PFSK-1 (cell line): ENCODE data around the gene RFX4.

ENCODE experiments used
- FOXP2 ChIP-seq: optimal IDR thresholded peaks from 2 replicates; pipeline ENCODE3; 2011; ENCODE audit warnings: borderline replicate concordance, control low read depth, inconsistent platforms; ENCODE audit not compliant: insufficient read depth; ENCODE audit errors: extremely low read length, extremely low read depth
- POLR2AphosphoS5 ChIP-seq: IDR thresholded peaks from 2 replicates; pipeline ENCODE4 v1.6.1; 2012; ENCODE audit warnings: low read depth, mild to moderate bottlenecking, control low read depth, low read length, moderate library complexity
- SIN3A ChIP-seq: IDR thresholded peaks from 2 replicates; pipeline ENCODE4 v1.6.1; 2012; ENCODE audit warnings: mild to moderate bottlenecking, low read length, moderate library complexity, borderline replicate concordance; ENCODE audit not compliant: insufficient read depth
- TAF1 ChIP-seq: IDR thresholded peaks from 2 replicates; pipeline ENCODE4 v1.6.1; 2012; ENCODE audit warnings: low read length, control low read depth, borderline replicate concordance; ENCODE audit not compliant: insufficient read depth
- TF ChIP-seq, protein P1 (sequence below), 2 experiments: IDR thresholded peaks; 2 replicates each; pipeline versions ENCODE4 v1.6.1 to v1.8.0; 2011 to 2012; ENCODE audit warnings: low read depth in 2 of 2, low read length in 2 of 2, control low read depth in 1 of 2, inconsistent platforms in 1 of 2, mild to moderate bottlenecking in 1 of 2, moderate library complexity in 1 of 2; ENCODE audit not compliant: insufficient read depth in 1 of 2

The RFX4 gene

DNA sequence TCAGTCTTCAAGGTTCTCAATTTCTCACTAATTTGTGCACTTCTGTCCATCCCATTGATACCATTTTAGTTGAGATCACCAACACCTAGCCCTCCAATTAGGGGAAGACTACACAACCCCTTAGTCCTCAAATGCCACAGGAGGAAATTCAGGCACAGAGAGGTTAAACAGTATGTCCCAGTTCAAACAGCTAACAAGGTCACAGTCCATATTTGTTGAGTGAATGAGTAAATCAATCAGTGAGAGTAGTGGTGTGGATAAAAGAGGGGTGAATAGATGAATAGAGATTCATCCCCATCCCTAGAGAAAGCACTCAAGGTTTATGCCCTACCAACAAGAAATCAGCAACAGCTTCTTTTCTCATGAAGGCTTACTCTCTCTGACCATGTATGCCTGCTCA, 97.5 kb downstream of the RFX4 start:
- no peak for TF ChIP-seq TAF1
- TF ChIP-seq, protein P1, sequence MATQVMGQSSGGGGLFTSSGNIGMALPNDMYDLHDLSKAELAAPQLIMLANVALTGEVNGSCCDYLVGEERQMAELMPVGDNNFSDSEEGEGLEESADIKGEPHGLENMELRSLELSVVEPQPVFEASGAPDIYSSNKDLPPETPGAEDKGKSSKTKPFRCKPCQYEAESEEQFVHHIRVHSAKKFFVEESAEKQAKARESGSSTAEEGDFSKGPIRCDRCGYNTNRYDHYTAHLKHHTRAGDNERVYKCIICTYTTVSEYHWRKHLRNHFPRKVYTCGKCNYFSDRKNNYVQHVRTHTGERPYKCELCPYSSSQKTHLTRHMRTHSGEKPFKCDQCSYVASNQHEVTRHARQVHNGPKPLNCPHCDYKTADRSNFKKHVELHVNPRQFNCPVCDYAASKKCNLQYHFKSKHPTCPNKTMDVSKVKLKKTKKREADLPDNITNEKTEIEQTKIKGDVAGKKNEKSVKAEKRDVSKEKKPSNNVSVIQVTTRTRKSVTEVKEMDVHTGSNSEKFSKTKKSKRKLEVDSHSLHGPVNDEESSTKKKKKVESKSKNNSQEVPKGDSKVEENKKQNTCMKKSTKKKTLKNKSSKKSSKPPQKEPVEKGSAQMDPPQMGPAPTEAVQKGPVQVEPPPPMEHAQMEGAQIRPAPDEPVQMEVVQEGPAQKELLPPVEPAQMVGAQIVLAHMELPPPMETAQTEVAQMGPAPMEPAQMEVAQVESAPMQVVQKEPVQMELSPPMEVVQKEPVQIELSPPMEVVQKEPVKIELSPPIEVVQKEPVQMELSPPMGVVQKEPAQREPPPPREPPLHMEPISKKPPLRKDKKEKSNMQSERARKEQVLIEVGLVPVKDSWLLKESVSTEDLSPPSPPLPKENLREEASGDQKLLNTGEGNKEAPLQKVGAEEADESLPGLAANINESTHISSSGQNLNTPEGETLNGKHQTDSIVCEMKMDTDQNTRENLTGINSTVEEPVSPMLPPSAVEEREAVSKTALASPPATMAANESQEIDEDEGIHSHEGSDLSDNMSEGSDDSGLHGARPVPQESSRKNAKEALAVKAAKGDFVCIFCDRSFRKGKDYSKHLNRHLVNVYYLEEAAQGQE (IDR thresholded peaks at IDR 0.05; ENCODE audit: insufficient read depth in 1 of 2, low read depth in 2 of 2, low read length in 2 of 2): no peak
- TF ChIP-seq SIN3A: no peak
- TF ChIP-seq POLR2AphosphoS5: no peak

- no peak for TF ChIP-seq SIN3A
- TF ChIP-seq, protein P1 (IDR thresholded peaks at IDR 0.05; ENCODE audit: insufficient read depth in 1 of 2, low read depth in 2 of 2, low read length in 2 of 2): no peak
- no peak for TF ChIP-seq FOXP2
- no peak for TF ChIP-seq POLR2AphosphoS5
- TF ChIP-seq TAF1: no peak
Measured at GRCh38 chr12:106681210-106681609, 98.4 kb downstream of the RFX4 start.

DNA sequence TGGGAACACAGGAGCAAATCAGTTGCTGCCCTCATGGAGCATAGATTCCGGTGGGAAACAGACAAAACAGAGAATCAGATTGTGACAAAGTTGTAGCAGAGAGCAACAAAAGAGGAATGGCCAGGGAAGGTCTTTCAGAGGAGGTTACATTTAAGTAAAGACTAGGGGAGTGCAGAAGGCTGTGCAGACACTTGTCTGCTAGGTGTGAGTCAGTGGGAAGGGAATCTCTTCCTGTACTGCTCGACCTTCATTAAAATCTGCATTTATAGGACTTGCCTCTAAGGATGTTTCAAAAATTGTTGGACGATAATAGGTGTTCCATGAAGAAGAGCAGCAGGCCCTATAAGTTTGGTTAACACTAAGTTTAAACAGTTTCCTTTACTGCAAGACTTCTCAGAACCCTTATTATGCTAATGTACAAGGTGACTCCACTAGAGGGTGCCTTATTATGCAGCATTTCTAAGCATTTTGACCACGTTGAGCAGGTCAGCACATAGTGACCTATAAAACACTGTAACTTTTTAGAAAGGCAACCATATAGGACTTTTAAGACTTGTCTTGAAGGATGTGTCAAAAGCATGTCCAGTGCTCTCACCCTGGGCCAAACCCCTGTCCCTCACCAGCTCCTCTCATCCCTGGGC, 99.9 kb downstream of the RFX4 start:
- no peak for TF ChIP-seq TAF1
- TF ChIP-seq SIN3A: no peak
- TF ChIP-seq, protein P1 (IDR thresholded peaks at IDR 0.05; ENCODE audit: insufficient read depth in 1 of 2, low read depth in 2 of 2, low read length in 2 of 2): no peak
- TF ChIP-seq FOXP2: no peak
- TF ChIP-seq POLR2AphosphoS5: no peak

DNA sequence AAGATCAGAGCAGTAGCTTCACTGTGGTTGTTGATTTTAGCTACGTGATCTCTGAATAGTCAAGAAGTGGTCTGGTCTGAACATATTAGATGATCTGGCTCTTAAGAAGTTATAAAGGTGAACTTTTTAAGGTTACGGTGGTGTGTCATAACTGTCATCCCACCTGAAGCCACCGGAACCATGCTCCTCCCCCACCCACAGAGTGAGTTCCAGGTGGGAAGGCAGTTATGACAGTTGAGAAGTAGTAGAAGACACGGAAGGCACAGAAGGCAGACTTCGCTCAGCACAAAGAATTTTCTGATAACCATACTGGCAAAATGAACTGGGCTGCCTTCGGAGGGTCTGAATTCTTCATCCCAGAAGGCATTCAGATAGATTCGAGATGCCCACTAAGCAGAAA, 101.7 kb downstream of the RFX4 start:
- no peak for TF ChIP-seq SIN3A
- TF ChIP-seq TAF1: no peak
- no peak for TF ChIP-seq POLR2AphosphoS5
- TF ChIP-seq FOXP2: no peak
- TF ChIP-seq, protein P1 (IDR thresholded peaks at IDR 0.05; ENCODE audit: insufficient read depth in 1 of 2, low read depth in 2 of 2, low read length in 2 of 2): no peak

- no peak for TF ChIP-seq TAF1
- TF ChIP-seq POLR2AphosphoS5: no peak
- TF ChIP-seq, protein P1 (IDR thresholded peaks at IDR 0.05; ENCODE audit: insufficient read depth in 1 of 2, low read depth in 2 of 2, low read length in 2 of 2): no peak
- TF ChIP-seq SIN3A: no peak
- TF ChIP-seq FOXP2: no peak
Measured at GRCh38 chr12:106685381-106685780, 102.6 kb downstream of the RFX4 start.
